SU-DHL-6 (cell line): ENCODE data around the gene KIF13A.

ENCODE experiments used
- CTCF ChIP-seq: fragments of 200-600 bp; sonication (generic); IDR thresholded peaks from one replicate; pipeline ENCODE4 v1.5.1; 2017; ENCODE audit warnings: antibody characterized with exemption, mild to moderate bottlenecking, low read length, moderate library complexity; ENCODE audit not compliant: insufficient read depth, poor library complexity, severe bottlenecking
- EZH2phosphoT487 ChIP-seq: fragments of 200-600 bp; sonication (generic), shearing (Covaris generic); conservative IDR thresholded peaks from 2 replicates; pipeline ENCODE4 v1.6.1; 2018; ENCODE audit warnings: mild to moderate bottlenecking, antibody characterized with exemption, low read length, moderate library complexity, mixed read lengths

- TF ChIP-seq CTCF (no peak), EZH2phosphoT487 (no peak)
Measured at GRCh38 chr6:17865243-17865642, 122.2 kb downstream of the KIF13A start.
